H1 (cell line): Measurements from ENCODE around the gene SUSD1. TPM values are rescaled to one million over a fixed set of nuclear protein-coding genes. Genes with fewer than 3 reads are reported as not detected.

ENCODE experiments used
- CREB1 ChIP-seq: IDR thresholded peaks from 2 replicates; pipeline ENCODE4 v1.6.1; 2012; ENCODE audit warnings: inconsistent platforms
- CTBP2 ChIP-seq: IDR thresholded peaks from 2 replicates; pipeline ENCODE4 v1.7.0; 2011; ENCODE audit warnings: borderline replicate concordance, mild to moderate bottlenecking, moderate library complexity, mixed read lengths, low read length; ENCODE audit not compliant: insufficient read depth, insufficient read length
- HDAC6 ChIP-seq: IDR thresholded peaks from one replicate; pipeline ENCODE4 v1.7.1; 2012; ENCODE audit warnings: low read depth, mild to moderate bottlenecking, inconsistent platforms, low read length, moderate library complexity
- PHF8 ChIP-seq: fragments of 200-600 bp; sonication (generic); conservative IDR thresholded peaks from 2 replicates; pipeline ENCODE4 v1.7.1; 2012; ENCODE audit warnings: low read depth, mild to moderate bottlenecking, inconsistent platforms, low read length, moderate library complexity
- POU5F1 ChIP-seq: IDR thresholded peaks from 2 replicates; pipeline ENCODE4 v1.6.1; 2011; ENCODE audit warnings: low read depth, mild to moderate bottlenecking, low read length, moderate library complexity
- RBBP5 ChIP-seq: IDR thresholded peaks from 2 replicates; pipeline ENCODE4 v1.7.1; 2012; ENCODE audit warnings: low read depth, mild to moderate bottlenecking, inconsistent platforms, low read length, moderate library complexity, borderline replicate concordance
- SP4 ChIP-seq: IDR thresholded peaks from 2 replicates; pipeline ENCODE4 v1.6.1; 2012; ENCODE audit warnings: low read length, inconsistent platforms
- YY1 ChIP-seq: IDR thresholded peaks from 2 replicates; pipeline ENCODE4 v1.6.1; 2011; ENCODE audit warnings: low read depth, mild to moderate bottlenecking, low read length
- polyA plus RNA-seq, 7 experiments: library from polyadenylated mRNA; depleted of rRNA in 3 of 7; stranded (reverse) in 5 of 7; unstranded in 2 of 7; fragments of >200 nt in 5 of 7; fragments of 200-250 nt in 2 of 7; gene quantifications; 1 replicate in 5 of 7; 2 replicates in 1 of 7; 4 replicates in 1 of 7; pipeline versions ENCODE4 v1.2.1 to v1.2.3, GENCODE V29; 2011 to 2013; ENCODE audit warnings: missing spikeins in 2 of 7, mixed read lengths in 2 of 7
- total RNA-seq: library from RNA; stranded (reverse); fragmentation: NEBNext Ultra II Directional; extraction: Animal tissue kit (Norgen Biotek cat#: 25700); gene quantifications from 2 replicates; pipeline ENCODE4 v1.2.1, GENCODE V29; 2021

The SUSD1 gene
- total and polyA plus RNA-seq, 2 of the 8 experiments (the other 6 are each of a cell fraction or from before 2014, with no cell fraction given): 2.8 to 7.2 TPM

DNA sequence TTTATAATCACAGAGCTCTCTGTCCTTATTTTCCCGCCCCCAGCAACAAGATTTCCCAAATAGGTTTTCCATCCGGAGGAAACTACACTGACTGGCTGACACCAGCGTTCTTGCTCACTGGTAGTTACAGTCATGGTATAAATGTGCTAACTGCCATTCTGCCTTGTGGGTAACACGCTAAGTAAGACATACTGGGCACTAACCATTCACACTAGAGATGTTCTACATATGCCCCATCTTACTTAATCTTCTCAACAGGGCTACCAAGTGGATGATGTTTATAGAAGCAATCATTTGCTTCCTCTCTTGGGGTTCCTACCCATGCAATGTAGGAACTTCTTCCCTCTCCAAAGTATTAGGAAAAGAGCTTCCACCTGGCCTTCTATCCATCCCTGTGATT is 111.5 kb downstream of the SUSD1 start (continued):
- TF ChIP-seq YY1 (no peak), CREB1 (no peak), SP4 (no peak), CTBP2 (no peak), PHF8 (no peak), RBBP5 (no peak), POU5F1 (no peak), HDAC6 (no peak)
